Heart left ventricle (tissue), 16 donors: ENCODE data around the gene ZFAND4. TPM values are rescaled to one million over a fixed set of nuclear protein-coding genes. Genes with fewer than 3 reads are reported as not detected.
"Not testable (repeated sequence)": the region's sequence is repeated elsewhere in the genome, so short reads cannot be mapped to it uniquely, and the experiment has no call there.

ENCODE experiments used
- ATAC-seq, 4 donors: fragments of 200-7000 bp; cut with Tn5 transposase; one replicate each; pipeline ENCODE4 v1.9.1; 2020 to 2022; ENCODE audit warnings: moderate library complexity in 4 of 4, mild to moderate bottlenecking in 3 of 4, moderate number of reproducible peaks in 1 of 4
- DNase-seq, 5 donors: peaks; one replicate each; pipeline ENCODE4 v3.0.0-alpha.2; 2020
- H3K27ac ChIP-seq, 12 donors: fragments of 200-600 bp; sonication (generic) in 4 of 12; one replicate each; pipeline versions ENCODE4 v1.5.0 to v1.8.0; 2016 to 2022; ENCODE audit warnings: mild to moderate bottlenecking in 2 of 12
- H3K27me3 ChIP-seq, 9 donors: fragments of 200-600 bp; sonication (generic) in 2 of 9; one replicate each; pipeline versions ENCODE4 v1.5.1 to v1.8.0; 2016 to 2022; ENCODE audit warnings: mild to moderate bottlenecking in 3 of 9
- H3K36me3 ChIP-seq, 9 donors: fragments of 200-600 bp; sonication (generic) in 2 of 9; one replicate each; pipeline versions ENCODE4 v1.5.0 to v1.8.0; 2018 to 2022; ENCODE audit warnings: mild to moderate bottlenecking in 2 of 9
- H3K4me1 ChIP-seq, 12 donors: fragments of 200-600 bp; sonication (generic) in 4 of 12; one replicate each; pipeline versions ENCODE4 v1.5.0 to v1.8.0; 2016 to 2022; ENCODE audit warnings: mild to moderate bottlenecking in 3 of 12
- H3K4me3 ChIP-seq, 12 donors: fragments of 200-600 bp; sonication (generic) in 4 of 12; one replicate each; pipeline versions ENCODE4 v1.5.0 to v1.8.0; 2017 to 2022; ENCODE audit warnings: mild to moderate bottlenecking in 9 of 12, moderate library complexity in 4 of 12
- H3K9me3 ChIP-seq, 12 donors: fragments of 200-600 bp; sonication (generic) in 4 of 12; one replicate each; pipeline versions ENCODE4 v1.5.0 to v1.8.0; 2016 to 2022; ENCODE audit warnings: mild to moderate bottlenecking in 1 of 12
- CTCF ChIP-seq, 12 donors: fragments of 200-600 bp; sonication (generic) in 4 of 12; IDR thresholded peaks; one replicate each; pipeline versions ENCODE4 v1.5.0 to v1.8.0; 2018 to 2022; ENCODE audit warnings: antibody characterized with exemption in 12 of 12, mild to moderate bottlenecking in 5 of 12
- POLR2A ChIP-seq, 2 donors: fragments of 450-650 bp; IDR thresholded peaks; one replicate each; pipeline ENCODE4 v1.6.1; 2017; ENCODE audit warnings: antibody characterized with exemption in 2 of 2, mild to moderate bottlenecking in 2 of 2, moderate library complexity in 2 of 2
- WGBS, 4 donors: extraction: QIAGEN DNeasy Blood & Tissue Kit in 2 of 4; methylation state at CpG; one replicate each; pipeline versions ENCODE4 v1.1.5 to v1.1.7; 2013 to 2018; 5-methylcytosine and 5-hydroxymethylcytosine counted together
- intact Hi-C, 10 donors: fragments of 100-400 bp; cut with DNase I; formaldehyde crosslinking; loops; one replicate each; pipeline versions ENCODE4 v1.11.1 to v1.14.2; 2022
- polyA plus RNA-seq, 2 donors: library from polyadenylated mRNA; stranded (reverse); fragments of 200-250 nt; gene quantifications; one replicate each; pipeline ENCODE4 v1.2.3, GENCODE V29; 2013
- total RNA-seq, 9 donors: library from RNA; depleted of rRNA in 2 of 9; stranded (reverse); fragments of >200 nt in 2 of 9; fragmentation: NEBNext Ultra II Directional in 3 of 9; extraction: Animal tissue kit (Norgen Biotek cat#: 25700) in 3 of 9; gene quantifications; one replicate each; pipeline versions ENCODE4 v1.1.0 to v1.2.4, GENCODE V29; 2016 to 2023
- donor health status: ischemic (EF 13 %, LVEDD 7.1; RV severe dilation, severe dysfunction).
- donor health status: healthy with polysubstance abuse.
- donor health status: DM: no; HTN: yes; CAD: no.
- donor health status: DM: no; HTN: no; CAD: no.
- donor health status: ischemic (EF 25% LVEDD 6.9; RV normal size, moderate dysfunction).
- donor health status: ischemic (EF 25% LVEDD 5.7; RV mildly dilated, moderate dysfunction).
- donor health status: healthy.
- donor health status: DM: yes; HTN: yes; CAD: no.
- donor health status: ischemic (EF 35%, LVEDD 5.7; RV mildly dilated, moderate dysfunction).
- donor health status: nonischemic (EF 11% LVEDD 7.7; RV severe dilation, severe dysfunction).
- donor health status: DM: yes; HTN: yes; CAD: no.
- donor health status: PGD.
- donor health status: ischemic (EF 29% LVEDD 5.4; RV normal size, mild dysfunction).
- donor health status: nonischemic (EF 23%, LVEDD 6.1; RV moderate dilation, normal function).

Gene ZFAND4
- total and polyA plus RNA-seq, 11 donors, result 3.4 to 15.5 (median 10.4) TPM

DNA sequence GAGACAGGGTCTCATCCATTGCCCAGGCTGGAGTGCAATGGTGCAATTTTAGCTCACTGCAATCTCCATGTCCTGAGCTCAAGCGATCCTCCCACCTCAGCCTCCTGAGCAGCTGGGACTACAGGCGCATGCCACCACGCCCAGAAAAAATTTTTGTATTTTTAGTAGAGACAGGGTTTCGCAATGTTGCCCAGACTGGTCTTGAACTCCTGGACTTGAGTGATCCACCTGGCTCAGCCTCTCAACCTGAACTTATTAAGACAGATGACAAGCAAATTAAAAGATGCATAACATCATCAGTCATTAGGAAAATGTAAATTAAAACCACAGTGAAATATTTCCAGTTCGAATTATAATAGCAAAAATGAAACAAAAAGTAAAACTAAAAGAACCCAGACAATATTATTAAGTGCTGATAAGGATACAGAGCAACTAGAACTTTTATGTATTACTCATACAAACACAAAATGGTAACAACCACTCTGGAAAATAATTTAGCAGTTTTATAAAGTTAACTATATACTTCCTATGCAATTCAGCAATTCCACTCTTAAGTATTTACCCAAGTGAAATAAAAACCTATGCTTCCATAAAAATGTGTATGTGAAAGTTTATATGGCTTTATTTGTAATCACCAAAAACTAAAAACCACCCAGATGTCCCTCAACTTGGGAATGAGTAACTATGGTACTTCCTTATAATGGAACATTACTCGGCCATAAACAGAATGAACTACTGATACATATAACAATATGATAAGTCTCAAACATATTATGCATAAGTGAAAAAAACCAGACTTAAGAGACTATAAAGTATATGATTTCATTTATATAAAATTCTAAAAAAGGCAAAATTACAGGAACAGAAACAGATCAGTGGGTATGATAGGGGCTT lies 15.3 kb downstream of the ZFAND4 start:
- 95 to 96% (median 96%) methylated on average over 6 of the region's 6 CpGs for WGBS, 4 donors
- no peak for TF ChIP-seq POLR2A (IDR thresholded peaks at IDR 0.05)
- TF ChIP-seq CTCF (IDR thresholded peaks at IDR 0.05), result no peak
- H3K27me3 ChIP-seq, result no peaks in the 10 kb centered on the region
- H3K9me3 ChIP-seq, result peaks cover 0 to 13% (median 2%) of the 10 kb centered on the region in 12 donors
- H3K27ac ChIP-seq, result no peak overlapping the region
- ATAC-seq (no peak), DNase-seq (no peak)
- peaks cover 0 to 23% (median 5%) of the 10 kb centered on the region in 12 donors for H3K4me1 ChIP-seq
- no peak overlapping the region for H3K4me3 ChIP-seq
- H3K36me3 ChIP-seq, result peaks cover 0 to 30% (median 0%) of the 10 kb centered on the region in 9 donors
- intact Hi-C loops, result no loop called here

GRCh38 chr10:45655219-45655618 lies 17.4 kb downstream of the ZFAND4 start:
- Histone ChIP-seq H3K4me3 (no peak overlapping the region), H3K4me1 (peaks cover 0 to 36% (median 8%) of the 10 kb centered on the region in 12 donors), H3K9me3 (peaks cover 0 to under 1% (median 0%) of the 10 kb centered on the region in 12 donors), H3K27ac (no peak overlapping the region), H3K36me3 (peaks cover 0 to 26% (median 0%) of the 10 kb centered on the region in 9 donors), H3K27me3 (no peaks in the 10 kb centered on the region)
- TF ChIP-seq CTCF (IDR thresholded peaks at IDR 0.05) (no peak), POLR2A (IDR thresholded peaks at IDR 0.05) (no peak)
- ATAC-seq (no peak), DNase-seq (no peak)
- intact Hi-C loops, result no loop called here

GRCh38 chr10:45654753-45655141 lies 17.8 kb downstream of the ZFAND4 start:
- ATAC-seq, H3K4me3 ChIP-seq, H3K27ac ChIP-seq, H3K9me3 ChIP-seq, H3K27me3 ChIP-seq, intact Hi-C loops, DNase-seq: not testable (repeated sequence)
- H3K36me3 ChIP-seq, result peaks cover 0 to 26% (median 0%) of the 10 kb centered on the region in 9 donors
- WGBS, 4 donors, result 89 to 97% (median 93%) methylated on average over 2 of the region's 2 CpGs
- H3K4me1 ChIP-seq, result peaks cover 0 to 36% (median 8%) of the 10 kb centered on the region in 12 donors

DNA sequence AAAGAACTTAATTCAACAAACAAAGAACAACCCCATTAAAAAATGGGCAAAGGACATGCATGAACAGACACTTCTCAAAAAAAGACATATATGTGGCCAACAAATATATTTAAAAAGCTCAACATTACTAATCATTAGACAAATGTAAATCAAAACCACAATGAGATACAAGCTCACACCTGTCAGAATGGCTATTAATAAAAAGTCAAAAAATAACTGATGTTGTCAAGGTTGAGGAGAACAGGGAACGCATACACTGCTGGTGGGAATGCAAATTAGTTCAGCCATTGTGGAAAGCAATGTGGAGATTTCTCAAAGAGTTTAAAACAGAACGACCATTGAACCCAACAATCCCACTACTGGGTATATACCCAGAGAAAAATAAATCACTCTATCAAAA lies 19.1 kb downstream of the ZFAND4 start:
- DNase-seq (no peak), ATAC-seq (no peak)
- H3K4me1 ChIP-seq, result peaks cover 0 to 36% (median 8%) of the 10 kb centered on the region in 12 donors
- H3K9me3 ChIP-seq, result no peaks in the 10 kb centered on the region
- no peak overlapping the region for H3K27ac ChIP-seq
- H3K4me3 ChIP-seq, result no peak overlapping the region
- TF ChIP-seq POLR2A (IDR thresholded peaks at IDR 0.05) (no peak), CTCF (IDR thresholded peaks at IDR 0.05) (no peak)
- H3K36me3 ChIP-seq, result peaks cover 0 to 28% (median 4%) of the 10 kb centered on the region in 9 donors
- intact Hi-C loops, result no loop called here
- H3K27me3 ChIP-seq, result no peaks in the 10 kb centered on the region
- 80 to 82% (median 80%) methylated on average over 2 of the region's 2 CpGs for WGBS, 4 donors
